GDM1 (cell line): ENCODE results near the gene GSE1.

Experiments used
- DNase-seq: peaks from one replicate; lab custom pipeline; 2025; lab: John Stamatoyannopoulos, UW

The GSE1 gene

DNA sequence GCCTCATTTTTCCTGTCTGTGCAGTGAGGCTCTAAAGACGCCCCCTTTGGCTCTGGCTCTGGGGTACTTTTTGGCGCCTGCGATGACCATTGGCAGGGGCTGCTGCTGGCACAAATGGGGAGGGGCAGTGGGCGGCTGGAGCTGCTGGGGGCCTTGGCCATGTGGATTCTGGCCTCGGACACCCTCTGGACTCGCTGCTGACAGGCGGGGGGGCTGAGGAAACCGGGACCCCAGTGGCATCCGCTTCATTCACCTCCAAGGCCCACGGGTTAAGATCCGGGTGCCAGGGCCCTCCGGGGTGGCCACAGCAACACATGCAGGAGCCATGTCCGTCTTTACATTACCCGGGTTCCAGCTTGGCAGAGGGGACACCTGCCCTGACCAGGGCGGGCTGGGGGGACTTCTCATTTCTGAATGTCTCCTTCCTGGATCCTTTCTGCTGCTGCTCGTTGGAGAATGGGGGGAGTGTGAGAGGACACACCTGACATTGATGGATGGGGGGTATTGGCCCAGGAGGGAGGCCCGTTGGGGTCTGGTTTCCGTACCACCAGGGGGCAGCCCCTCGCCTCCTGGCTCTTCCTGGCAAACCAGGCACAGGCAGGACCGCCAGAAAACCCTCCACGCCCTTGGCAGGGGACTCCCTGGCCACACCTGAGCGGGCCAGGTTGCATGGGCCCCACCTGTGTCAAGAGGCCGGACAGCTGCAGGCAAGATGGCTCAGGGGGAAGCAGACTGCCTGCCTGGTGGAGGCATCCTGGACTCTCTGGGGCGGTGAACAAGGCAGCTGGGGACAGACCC lies 21.8 kb downstream of the GSE1 start:
- DNase-seq = no peak

DNA sequence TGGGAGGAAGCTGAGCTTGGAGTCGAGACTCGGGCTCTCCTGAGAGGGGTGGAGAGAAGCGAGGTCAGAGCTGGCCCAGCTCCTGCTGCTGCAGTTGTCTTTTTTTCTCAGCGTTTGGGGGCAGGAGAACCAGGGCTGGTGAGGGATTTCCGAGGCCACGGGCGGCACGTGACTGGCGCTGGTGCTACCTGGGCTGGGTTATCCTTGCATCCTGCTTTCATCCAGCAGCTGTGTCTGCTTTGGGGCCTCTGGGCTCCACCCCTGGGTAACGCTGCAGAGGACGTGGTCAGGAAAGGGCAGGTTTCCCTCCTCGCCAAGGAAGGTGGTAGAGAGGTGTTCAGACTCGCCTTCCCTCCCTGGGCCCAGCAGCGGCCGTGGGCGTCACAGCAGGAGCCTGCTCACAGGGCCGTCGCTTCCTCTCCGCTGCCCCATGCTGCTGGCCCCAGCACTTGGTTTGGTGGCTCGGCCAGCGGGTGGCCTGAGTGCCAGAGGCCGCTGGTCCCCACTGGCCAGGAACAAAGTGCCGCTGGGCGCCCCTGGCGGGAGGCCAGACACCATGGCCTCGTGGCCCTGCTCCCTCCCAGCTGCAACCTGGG lies 22.5 kb downstream of the GSE1 start:
- no peak for DNase-seq

DNA sequence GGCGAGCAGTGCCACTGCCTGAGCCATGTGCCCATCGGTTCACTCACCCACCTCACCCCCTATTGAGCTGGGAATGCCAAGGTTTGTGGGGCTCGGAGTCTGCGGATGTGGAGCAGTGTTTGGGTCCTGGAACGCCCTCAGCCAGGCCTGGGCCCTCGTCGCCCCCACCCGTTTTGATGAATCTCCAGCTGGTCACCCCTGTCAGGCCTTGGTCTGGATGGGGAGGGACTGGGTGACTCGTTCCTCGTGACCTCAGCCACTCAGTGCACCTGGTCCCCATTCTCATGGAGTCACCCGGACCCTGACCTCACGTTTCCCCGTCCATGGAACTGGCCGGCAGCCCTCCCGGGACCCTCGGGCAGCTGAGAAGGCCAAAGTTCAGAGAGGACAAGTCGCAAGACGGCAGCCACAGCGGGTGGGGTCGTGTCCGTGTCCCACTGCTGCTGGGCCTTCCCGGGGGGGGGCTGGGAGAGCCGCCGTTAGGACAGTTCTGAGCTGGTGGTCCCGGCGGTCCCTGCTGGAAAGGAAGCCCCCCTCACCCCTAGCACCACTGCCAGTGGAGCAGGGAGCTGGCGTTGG lies 23.2 kb downstream of the GSE1 start:
- DNase-seq = no peak

GRCh38 chr16:85637061-85637807 lies 24.1 kb downstream of the GSE1 start:
- no peak for DNase-seq

DNA sequence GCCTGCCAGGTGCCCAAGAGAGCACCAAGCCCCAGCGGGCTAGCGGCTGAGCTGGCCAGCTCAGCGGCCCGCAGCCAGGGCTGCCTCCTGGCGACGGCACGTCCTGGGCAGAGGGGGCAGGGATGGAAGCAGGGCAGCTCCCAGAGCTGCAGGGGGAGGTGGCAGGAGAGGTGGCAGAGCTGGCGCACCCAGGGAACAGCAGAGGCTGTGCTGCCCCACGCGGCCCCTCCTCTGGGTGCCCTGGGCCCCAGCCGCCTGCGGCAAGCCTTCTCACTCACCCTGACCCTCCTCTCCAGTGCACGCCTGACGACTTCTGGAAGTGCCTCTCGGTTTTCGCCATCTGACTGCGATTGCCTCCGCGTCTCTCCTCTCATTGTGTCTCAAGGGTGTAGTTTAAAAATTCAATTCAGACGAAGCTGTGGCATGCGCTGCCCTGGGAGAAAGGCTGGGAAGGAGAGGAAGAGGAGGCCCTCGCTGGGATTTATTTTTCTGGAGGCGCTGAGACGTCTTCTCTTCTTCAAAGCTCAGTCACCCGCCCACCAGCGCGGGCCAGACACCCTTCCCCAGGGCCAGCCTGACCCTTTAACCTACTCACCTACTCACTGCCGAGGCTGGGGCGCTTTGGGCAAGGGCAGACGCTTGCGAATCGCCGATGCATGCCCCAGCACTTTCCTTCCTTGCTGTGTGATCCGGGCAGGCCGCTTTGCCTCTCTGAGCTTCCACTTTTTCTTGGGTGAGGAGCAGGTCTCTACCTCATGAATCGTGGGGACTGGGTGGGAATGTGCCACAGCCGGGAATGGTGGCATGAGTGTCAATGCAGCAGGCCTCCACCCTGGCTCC lies 24.9 kb downstream of the GSE1 start:
- no peak for DNase-seq

DNA sequence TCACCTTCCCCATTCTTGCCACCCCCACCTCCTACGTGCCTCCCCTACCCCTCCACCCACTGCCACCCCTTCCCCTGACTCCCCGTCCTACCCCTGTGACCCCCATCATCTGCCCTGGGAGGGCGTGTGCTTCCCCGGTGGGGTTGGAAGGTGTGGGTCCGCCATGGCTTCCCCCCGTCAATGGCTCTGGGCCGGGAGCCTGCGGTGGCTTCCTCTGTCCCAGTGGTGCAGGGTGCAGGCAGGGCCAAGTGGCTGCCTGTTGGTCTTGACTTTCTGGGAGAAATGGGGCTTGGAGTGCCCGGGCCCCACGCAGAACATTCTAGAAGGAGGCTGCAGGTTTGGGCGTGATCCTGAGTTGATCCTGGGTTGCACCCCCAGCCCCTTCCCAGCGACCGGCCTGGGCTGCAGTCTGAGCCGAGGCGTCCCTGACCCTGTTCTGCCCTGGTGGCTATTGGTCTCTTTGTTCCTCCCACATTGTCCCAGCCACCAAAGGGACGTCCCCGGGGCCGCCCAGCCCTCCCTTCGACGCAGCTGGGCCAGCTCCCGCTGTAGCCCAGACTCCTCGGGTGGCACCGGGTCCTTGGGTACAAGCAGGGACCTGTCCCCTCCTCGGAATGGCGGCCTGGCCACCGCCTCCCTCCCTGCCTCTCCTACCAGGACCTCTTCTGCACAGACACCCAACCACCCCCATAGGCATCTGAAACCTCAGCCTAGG lies 25.7 kb downstream of the GSE1 start:
- no peak for DNase-seq

- DNase-seq = no peak
These were observed 26.6 kb downstream of the GSE1 start for GRCh38 chr16:85639529-85640253.

GRCh38 chr16:85640254-85640558 lies 27.1 kb downstream of the GSE1 start:
- no peak for DNase-seq

DNA sequence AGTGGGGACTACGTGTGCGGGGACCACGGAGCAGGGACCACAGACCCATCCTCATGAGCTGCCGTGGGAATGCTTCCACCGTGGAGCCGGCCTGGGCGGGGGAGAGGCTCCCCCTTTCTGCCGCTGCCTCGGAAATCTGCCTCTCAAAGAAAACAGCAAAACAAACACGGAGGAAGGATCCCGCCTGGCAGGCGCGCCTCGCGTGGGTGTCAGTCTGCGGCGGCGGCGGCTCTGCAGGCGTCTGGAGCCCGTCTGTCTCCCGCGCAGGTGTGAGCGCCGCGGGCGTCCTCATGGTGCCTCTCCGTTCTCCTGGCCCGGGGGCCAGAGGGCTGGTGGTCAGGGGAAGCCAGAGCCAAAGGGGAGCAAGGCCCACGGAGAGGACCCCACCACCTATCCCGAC lies 27.5 kb downstream of the GSE1 start:
- DNase-seq = no peak

- DNase-seq = no peak
These were observed 28.2 kb downstream of the GSE1 start for GRCh38 chr16:85641305-85641704.

DNA sequence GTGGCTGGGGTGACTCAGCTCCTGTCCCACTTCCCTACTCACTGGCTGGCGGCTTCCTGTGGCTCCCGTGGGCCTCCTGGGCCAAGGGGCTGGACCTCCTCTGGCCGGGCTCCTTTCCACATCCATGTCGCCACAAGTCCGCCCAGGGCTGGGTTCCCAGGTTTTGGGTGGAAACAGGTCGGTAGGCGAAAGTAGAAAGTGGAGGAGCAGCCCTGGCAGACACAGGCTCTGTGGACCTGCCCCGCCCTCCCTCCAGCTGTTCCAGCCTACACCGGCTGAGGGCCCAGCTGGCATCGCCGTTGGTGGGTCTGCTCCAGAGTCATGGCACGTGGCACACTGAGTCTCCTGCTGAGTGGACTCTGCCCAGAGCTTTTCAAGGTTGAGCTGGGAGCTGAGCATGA lies 28.7 kb downstream of the GSE1 start:
- DNase-seq = no peak

- DNase-seq = no peak
These were observed 29.7 kb downstream of the GSE1 start for GRCh38 chr16:85642762-85643358.

DNA sequence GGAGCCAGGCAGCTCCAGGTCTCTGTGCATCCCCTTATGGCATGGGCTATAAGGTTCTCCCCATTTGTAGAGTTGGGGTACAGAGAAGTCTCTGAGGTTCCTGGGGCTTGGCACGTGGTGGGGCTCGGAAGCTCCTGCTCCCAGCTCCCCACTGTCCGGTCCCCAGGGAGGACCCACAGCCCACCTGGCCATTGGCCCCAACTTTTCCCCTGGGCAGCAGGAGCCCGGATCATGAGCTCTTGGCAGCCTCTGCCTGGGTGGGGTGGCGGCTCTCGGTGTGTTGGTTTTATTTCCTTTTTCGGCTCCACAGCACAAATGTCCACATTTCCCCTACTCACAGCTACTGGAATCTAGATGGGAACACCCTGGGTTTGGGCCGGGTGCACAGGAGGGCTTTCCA lies 30.5 kb downstream of the GSE1 start:
- DNase-seq = no peak

DNA sequence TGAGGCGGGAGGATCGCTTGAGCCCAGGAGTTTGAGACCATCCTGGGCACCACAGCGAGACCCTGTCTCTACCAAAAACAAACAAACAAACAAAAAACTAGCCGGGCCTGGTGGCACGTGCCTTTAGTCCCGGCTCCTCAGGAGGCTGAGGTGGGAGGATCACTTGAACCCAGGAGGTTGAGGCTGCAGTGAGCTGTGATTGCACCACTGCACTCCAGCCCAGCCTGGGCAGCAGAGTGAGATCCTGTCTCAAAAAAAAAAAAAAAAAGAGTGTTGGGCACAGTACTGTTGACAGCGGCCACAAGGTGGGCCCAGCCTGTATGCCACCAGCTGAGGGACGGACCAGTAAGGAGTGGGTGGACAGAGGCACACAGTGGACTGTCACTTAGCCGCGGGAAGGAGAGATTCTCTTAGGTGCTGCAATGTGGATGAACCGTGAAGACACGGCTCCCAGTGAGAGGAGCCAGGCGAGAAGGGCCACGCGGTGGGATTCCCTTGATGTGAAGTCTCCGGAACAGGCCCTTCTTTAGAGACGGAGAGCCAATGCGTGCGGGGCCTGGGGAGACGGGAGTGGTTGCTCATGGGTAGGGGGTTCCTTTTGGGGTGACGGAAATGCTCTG lies 31.1 kb downstream of the GSE1 start:
- no peak for DNase-seq

DNA sequence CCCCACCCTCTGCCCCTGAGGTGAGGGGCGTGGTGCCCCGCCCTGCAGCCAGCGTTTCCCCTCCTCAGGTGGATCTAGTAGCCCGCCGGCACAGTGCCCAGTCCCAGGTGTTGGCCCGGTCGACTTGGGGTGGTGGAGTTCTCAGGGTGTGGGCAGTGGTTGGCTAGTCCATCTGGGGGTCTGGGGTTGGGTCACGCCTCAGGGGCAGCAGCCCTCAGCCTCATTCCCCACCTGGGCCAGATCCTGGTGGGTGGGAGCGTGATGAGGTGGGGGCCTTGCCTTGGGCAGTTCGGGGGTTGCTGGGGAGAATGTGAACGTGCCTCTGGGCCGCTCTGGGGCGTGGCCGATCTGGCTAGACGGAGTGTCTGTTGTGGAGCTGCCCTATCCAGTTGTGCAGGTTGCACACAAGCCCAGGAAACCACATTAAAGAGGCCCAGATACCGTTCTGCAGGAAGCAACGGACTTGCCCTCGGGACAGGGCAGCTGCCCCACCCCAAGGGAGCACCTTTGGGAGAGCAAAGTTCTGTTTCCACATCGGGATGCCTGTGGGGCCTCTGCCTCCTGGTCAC lies 32.0 kb downstream of the GSE1 start:
- no peak for DNase-seq

GRCh38 chr16:85646358-85646907 lies 33.3 kb downstream of the GSE1 start:
- DNase-seq = no peak

- DNase-seq = no peak
These were observed 33.9 kb downstream of the GSE1 start for GRCh38 chr16:85646976-85647375.

GRCh38 chr16:85648070-85648714 lies 35.1 kb downstream of the GSE1 start:
- DNase-seq = no peak

- no peak for DNase-seq
These were observed 35.7 kb downstream of the GSE1 start for GRCh38 chr16:85648805-85649204.
